ENCODE data around the gene LY6G6F.

DNA sequence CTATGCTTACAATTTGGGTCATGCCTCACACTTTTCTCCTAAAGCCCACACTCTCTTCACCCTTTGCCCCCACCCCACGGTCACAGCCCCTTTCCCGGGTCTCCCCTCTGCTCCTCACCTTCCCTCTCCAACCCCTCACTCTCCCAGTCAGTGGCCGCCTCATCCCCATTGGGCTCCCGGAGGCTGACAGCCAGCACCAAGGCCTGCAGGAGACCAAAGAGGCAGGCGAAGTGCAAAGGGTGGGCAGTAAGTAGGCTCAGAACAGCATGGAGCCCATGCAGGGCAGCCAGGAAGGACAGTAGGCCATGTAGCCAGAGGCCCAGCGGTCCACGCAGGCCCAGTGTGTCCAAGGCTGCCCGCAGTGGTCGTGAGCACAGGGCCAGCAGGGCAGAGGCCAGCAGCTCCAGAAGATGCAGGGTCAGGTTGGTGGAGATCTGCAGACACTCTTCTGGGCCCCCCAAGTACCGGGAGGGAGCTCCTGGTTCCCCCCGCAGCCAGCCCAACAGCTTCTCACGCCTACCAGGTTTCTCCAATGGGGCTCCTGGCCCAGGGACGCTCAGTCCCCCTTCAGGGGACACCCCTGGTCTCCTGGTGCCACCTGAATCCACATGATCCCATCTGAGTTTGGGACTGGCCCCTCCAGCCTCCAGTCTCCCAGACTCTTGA is 47.5 kb upstream of the LY6G6F start:
- TF ChIP-seq POLR2AphosphoS5 (IDR thresholded peaks at IDR 0.05) (no peak), POLR2A (IDR thresholded peaks at IDR 0.05; ENCODE audit: low read depth) (no peak), EP300 (IDR thresholded peaks at IDR 0.05) (no peak)
- TF ChIP-seq, protein P1, sequence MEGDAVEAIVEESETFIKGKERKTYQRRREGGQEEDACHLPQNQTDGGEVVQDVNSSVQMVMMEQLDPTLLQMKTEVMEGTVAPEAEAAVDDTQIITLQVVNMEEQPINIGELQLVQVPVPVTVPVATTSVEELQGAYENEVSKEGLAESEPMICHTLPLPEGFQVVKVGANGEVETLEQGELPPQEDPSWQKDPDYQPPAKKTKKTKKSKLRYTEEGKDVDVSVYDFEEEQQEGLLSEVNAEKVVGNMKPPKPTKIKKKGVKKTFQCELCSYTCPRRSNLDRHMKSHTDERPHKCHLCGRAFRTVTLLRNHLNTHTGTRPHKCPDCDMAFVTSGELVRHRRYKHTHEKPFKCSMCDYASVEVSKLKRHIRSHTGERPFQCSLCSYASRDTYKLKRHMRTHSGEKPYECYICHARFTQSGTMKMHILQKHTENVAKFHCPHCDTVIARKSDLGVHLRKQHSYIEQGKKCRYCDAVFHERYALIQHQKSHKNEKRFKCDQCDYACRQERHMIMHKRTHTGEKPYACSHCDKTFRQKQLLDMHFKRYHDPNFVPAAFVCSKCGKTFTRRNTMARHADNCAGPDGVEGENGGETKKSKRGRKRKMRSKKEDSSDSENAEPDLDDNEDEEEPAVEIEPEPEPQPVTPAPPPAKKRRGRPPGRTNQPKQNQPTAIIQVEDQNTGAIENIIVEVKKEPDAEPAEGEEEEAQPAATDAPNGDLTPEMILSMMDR (IDR thresholded peaks at IDR 0.05), result no peak

All from esophagus muscularis mucosa (tissue), 4 donors.